OCI-LY3 (cell line): Measurements from ENCODE around the gene ZNF358.

ENCODE experiments used
- EZH2phosphoT487 ChIP-seq: fragments of 200-600 bp; shearing (Covaris generic); IDR thresholded peaks from 2 replicates; pipeline ENCODE4 v1.6.1; 2018; ENCODE audit warnings: antibody characterized with exemption, mixed run types, low read depth
- TF ChIP-seq, protein P1 (sequence below): fragments of 200-600, 300-600 bp; sonication (generic); IDR thresholded peaks from 2 replicates; pipeline ENCODE4 v1.5.1; 2014; ENCODE audit warnings: antibody characterized with exemption, low read length, low read depth

DNA sequence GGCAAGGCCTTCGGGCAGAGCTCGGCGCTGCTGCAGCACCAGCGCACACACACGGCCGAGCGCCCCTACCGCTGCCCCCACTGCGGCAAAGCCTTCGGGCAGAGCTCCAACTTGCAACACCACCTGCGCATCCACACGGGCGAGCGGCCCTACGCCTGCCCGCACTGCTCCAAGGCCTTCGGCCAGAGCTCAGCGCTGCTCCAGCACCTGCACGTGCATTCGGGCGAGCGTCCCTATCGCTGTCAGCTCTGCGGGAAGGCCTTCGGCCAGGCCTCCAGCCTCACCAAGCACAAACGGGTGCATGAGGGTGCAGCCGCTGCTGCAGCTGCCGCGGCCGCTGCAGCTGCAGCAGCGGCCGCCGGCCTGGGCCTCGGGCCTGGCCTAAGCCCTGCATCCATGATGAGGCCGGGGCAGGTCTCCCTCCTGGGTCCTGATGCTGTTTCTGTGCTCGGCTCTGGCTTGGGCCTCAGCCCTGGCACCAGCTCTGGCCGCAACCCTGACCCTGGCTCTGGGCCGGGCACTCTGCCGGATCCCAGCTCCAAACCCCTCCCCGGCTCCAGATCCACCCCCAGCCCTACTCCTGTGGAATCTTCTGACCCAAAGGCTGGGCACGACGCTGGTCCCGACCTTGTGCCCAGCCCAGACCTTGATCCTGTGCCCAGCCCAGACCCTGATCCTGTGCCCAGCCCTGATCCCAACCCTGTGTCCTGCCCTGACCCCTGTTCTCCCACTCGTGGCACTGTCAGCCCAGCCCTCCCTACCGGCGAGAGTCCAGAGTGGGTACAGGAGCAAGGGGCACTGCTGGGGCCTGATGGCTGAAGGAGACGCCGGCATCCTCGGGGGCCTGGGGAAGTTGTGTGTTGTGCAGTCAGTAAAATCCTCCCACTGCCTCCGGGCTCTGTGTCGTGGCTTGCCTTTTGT, 4.5 kb downstream of the ZNF358 start:
- TF ChIP-seq, protein P1, sequence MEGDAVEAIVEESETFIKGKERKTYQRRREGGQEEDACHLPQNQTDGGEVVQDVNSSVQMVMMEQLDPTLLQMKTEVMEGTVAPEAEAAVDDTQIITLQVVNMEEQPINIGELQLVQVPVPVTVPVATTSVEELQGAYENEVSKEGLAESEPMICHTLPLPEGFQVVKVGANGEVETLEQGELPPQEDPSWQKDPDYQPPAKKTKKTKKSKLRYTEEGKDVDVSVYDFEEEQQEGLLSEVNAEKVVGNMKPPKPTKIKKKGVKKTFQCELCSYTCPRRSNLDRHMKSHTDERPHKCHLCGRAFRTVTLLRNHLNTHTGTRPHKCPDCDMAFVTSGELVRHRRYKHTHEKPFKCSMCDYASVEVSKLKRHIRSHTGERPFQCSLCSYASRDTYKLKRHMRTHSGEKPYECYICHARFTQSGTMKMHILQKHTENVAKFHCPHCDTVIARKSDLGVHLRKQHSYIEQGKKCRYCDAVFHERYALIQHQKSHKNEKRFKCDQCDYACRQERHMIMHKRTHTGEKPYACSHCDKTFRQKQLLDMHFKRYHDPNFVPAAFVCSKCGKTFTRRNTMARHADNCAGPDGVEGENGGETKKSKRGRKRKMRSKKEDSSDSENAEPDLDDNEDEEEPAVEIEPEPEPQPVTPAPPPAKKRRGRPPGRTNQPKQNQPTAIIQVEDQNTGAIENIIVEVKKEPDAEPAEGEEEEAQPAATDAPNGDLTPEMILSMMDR = no peak
- TF ChIP-seq EZH2phosphoT487 = no peak
